Measurements from ENCODE around the gene GCC2.
"Not testable (repeated sequence)": the region's sequence is repeated elsewhere in the genome, so short reads cannot be mapped to it uniquely, and the experiment has no call there.

The GCC2 gene

DNA sequence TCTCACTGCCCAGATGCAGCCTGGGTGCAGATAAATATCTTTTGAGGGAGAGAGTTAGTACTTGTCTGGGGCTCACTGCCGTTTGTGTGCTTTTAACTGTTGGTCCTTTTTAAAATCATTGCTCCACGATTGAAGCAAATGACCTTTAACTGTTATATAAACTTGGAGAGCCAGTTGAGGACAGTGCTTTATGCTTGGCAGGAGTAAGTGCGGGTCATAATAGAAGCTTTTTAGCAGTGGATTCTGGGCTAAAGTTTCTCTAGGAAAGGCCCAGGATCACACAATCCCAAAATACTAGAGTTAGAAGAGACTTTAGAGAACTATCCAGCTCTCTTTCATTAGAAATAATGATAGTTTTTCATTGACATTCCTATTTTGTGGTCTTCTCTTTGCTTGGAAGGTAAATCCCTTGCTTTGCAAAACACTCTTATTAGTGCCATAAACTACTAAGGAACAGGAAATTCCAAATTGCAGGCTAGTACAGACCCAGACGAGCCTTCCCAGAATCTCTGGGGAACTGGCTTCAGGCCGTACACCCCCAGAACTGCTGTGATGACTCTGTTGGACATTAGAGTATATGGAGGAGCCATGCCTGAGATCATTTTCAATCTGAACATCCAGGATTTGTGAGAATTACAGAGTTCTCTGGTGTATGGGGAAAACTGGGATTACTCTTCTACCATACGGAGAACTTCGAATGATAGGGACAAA lies 104.4 kb downstream of the GCC2 start:
- DNase-seq (ENCODE audit: low read depth), result no peak
- no peak for TF ChIP-seq CTCF (IDR thresholded peaks at IDR 0.05; ENCODE audit: low read depth, low read length, missing control alignments)
- H3K4me3 ChIP-seq (ENCODE audit: low read depth, low read length), result no peak overlapping the region
- in situ Hi-C loops (cut with HindIII; ENCODE audit: low sequenced_read_pairs), result no loop called here

- TF ChIP-seq CTCF (IDR thresholded peaks at IDR 0.05; ENCODE audit: low read depth, low read length, missing control alignments), result no peak
- H3K4me3 ChIP-seq (ENCODE audit: low read depth, low read length), result no peak overlapping the region
- no peak for DNase-seq (ENCODE audit: low read depth)
- in situ Hi-C loops (cut with HindIII; ENCODE audit: low sequenced_read_pairs), result no loop called here
These were observed 105.5 kb downstream of the GCC2 start for GRCh38 chr2:108554528-108554927.

DNA sequence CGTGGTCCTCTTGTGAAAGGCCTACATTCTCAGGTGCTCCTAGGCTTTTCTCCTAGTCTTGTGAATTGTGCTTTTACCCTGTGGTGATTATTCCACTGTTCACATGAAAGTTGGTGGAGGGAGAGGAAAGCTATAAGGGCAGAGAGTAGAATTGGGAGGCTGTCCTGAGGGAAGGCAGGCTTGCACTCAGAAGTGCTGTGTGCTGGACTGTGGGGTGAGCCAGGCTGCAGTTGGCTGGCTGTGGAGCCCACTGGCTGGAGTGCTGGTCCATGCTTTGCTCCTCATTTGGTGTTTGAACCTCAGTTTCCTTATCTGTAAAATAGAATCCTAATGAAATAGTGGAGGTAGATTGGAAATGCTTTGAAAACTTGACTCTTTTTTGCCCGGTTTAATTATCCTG lies 106.6 kb downstream of the GCC2 start:
- TF ChIP-seq CTCF (IDR thresholded peaks at IDR 0.05; ENCODE audit: low read depth, low read length, missing control alignments), result no peak
- in situ Hi-C loops (cut with HindIII; ENCODE audit: low sequenced_read_pairs), result no loop called here

DNA sequence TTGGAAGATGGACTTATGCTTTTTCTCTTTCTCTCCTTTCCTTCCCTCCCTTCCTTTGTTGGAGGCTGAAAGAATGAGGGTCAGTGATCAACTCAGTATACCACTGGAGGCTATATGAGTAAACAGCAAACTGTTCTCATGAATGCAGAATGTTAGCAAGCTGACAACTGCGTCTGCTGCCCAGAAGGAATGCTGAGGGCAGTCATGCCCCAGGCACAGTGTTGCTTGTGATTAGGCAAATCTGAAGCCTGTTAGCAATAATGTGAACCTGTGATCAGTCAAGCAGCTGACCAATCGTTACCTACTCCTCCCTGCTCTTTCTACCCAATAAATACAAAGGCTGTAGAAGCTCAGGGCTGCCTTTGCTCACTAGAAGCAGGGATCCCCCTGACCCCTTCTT lies 107.6 kb downstream of the GCC2 start:
- DNase-seq (ENCODE audit: low read depth); in situ Hi-C loops (cut with HindIII; ENCODE audit: low sequenced_read_pairs); H3K4me3 ChIP-seq (ENCODE audit: low read depth, low read length): not testable (repeated sequence)

More for the DNA sequence above, 106.6 kb downstream of the GCC2 start:
- DNase-seq (ENCODE audit: low read depth), result no peak
- no peak overlapping the region for H3K4me3 ChIP-seq (ENCODE audit: low read depth, low read length)
